Pons (tissue), 1 donor: ENCODE data around the gene FGF7.
"Not testable (repeated sequence)": the region's sequence is repeated elsewhere in the genome, so short reads cannot be mapped to it uniquely, and the experiment has no call there.

Experiments
- DNase-seq: peaks from one replicate; pipeline ENCODE4 v3.0.0-alpha.2; 2016; ENCODE audit warnings: low spot score

Gene FGF7

DNA sequence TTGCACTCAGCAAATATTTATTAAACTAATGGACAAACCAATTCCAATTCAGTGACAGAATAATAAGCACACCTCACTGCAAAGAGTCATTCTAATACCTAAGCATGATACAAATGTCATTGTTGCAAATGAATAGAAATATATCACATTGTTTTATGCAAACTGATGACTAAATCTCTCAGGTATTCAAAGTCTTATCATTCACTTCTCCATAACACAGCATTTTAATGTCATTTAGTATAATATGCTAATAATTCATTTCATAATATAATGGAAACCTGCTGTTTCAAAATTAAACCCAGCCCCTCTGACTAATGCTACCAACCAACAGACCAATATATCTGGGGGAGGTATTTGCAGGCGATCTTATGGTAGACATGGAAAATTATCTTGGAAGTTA, 71.8 kb downstream of the FGF7 start:
- no peak for DNase-seq

DNA sequence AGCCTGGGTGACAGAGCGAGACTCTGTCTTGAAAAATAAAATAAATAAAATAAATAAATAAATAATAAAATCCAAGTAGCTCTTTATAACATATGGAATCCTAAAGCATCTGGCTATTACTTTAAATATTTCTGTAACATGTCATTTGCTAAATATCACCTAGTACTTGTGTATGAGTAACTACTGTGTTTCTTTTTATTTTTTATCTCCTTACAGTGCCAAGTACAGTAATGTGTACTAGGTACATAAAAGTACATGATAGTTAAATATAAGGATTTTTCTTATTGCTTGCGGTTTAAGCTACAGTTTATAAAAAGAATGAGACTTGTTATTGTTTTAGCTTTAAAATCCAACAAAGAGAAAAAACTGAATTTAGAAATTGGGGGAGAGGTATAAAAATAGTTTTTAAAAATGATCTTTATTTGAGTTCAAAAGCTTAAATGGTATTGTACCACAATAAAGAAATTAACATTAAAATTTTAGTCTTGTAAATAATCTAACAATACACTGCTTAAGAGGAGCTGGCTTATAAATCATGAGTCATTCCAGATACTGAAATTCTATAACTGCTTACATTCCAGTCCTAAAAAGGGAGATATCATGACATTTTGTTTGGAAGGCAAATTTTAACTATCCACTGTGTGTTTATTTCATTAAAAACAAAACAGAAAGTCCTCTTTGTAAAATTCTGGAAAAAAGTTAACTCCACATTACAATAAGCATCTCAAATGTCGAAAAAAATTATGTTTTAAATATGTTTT, 73.1 kb downstream of the FGF7 start:
- DNase-seq = no peak

DNA sequence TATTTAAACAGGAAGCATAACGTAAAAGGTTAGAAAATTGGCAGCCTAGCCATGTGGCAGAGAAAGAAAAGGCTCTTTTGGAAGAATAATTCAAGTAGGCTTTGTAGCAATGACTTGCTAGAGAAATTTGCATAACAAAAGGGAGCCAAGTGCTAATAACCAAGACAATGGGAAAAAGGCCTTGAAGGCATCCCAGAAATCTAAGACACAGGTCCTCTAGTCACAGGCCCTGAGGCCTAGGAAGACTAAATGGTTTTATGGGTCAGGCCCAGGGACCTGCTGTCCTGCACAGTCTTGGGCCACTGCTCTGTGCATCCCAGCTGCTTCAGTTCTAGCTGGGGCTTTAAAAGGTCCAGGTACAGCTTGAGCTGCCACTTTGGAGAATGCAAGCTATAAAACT, 78.5 kb downstream of the FGF7 start:
- no peak for DNase-seq

DNA sequence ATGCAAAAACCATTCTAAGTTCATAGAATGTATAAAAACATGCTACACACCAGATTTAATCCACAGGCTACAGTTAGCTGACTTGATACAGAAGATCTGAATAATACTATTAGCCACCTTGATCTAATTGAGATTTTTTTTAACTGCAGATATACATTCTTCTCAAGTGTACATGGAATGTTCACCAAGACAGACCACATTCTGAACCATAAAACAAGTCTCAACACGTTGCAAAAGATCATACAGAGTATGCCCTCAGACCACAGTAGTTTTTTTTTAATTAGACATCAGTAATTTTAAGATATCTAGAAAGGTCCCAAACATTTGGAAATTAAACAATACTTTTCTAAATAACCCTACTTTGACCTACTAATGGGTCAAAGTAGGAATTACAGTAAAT, 83.3 kb downstream of the FGF7 start:
- DNase-seq = no peak

DNA sequence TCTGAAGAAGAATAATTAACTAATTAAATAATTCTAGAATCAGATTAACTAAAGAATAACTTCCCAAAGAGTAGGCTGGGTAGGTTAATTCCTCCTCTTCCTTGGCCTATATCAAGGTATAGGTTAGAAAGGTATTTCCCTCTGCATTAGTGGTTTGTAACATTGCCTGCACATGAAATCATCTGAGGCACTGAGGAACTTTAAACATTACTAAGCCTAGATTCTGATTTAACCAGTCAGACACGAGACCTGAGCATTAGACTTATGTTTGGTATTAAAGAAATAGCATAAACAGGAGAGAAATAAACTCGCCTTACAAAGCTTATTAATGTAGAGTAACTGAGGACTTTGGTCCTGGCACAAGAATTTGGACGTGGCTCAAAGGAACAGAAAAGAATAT, 84.2 kb downstream of the FGF7 start:
- no peak for DNase-seq

DNA sequence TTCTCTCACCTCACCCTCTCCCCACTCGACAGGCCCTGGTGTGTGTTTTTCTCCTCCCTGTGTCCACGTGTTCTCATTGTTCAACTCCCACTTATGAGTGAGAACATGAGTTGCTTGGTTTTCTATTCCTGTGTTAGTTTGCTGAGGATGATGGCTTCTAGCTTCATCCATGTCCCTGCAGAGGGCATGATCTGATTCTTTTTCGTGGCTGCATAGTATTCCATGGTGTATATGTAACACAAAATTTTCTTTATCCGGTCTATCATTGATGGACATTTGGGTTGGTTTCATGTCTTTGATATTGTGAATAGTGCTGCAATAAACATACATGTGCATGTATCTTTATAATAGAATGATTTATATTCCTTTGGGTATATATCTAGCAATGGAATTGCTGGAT, 89.7 kb downstream of the FGF7 start:
- DNase-seq = not testable (repeated sequence)

DNA sequence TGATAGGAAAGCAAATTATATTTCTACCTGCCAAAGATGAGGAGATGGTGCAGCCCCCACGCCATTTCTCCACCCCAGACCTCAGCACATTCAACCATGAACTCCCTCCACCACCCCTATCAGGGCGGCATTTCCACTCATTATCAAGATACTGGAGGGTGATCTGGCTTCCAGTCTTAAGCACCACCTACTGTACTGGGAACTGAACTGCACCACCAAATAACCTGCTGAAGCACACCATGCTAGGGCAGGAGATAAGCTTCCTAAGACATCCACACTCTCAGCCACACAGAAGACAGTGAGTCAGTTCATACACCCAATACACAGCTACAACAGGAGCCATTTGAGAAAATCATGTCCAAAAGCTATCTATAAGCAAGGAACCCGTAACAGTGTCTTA, 98.8 kb downstream of the FGF7 start:
- no peak for DNase-seq

DNA sequence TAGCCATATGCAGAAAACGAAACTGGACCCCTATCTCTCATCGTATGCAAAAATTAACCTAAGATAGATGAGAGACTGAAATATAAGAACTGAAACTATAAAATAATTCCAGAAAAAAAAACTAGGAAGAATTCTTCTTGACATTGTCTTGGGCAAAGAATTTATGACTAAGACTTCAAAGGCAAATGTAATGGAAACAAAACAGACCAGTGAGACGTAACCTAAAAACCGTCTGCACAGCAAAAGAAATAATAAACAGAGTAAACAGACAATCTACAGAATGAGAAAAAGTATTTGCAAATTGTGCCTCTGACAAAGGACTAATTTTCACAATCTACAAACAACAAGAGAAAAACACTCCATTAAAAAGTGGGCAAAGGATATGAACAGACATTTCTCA, 105.2 kb downstream of the FGF7 start:
- DNase-seq = no peak

DNA sequence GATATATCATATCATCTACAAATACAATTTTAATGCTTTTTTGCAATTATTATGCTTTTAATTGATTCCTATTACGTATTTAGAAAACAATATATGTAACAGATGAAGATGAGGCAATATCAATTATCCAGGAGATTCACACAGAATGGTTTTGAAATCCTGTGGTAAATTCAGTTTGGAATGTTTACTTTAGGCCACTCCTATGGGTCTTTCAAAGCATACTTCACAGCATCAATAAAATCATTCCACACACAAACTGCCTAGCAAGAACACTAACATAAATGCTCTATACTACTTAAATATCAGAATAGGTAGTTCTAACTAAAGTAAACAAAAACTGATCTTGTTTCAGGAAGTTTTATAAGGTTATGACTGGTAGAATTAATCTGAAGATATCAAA, 107.0 kb downstream of the FGF7 start:
- DNase-seq = no peak
